GM12872 (cell line): ENCODE measurements around the gene ECE2.

ENCODE experiments used
- CTCF ChIP-seq: IDR thresholded peaks from 3 replicates; pipeline ENCODE4 v1.5.1; 2011; ENCODE audit warnings: low read depth, mild to moderate bottlenecking, low read length, moderate library complexity; ENCODE audit not compliant: insufficient read depth

The ECE2 gene

GRCh38 chr3:184284696-184285095 is 8.9 kb downstream of the ECE2 start:
- TF ChIP-seq CTCF: peak; percentile 40; the same call in 2 of the 3 replicates

- TF ChIP-seq CTCF: peak; percentile 73
These were observed 13.7 kb downstream of the ECE2 start for GRCh38 chr3:184289426-184289938.

GRCh38 chr3:184290331-184290730 is 14.5 kb downstream of the ECE2 start:
- TF ChIP-seq CTCF: no peak

- TF ChIP-seq CTCF: no peak
These were observed 15.4 kb downstream of the ECE2 start for GRCh38 chr3:184291044-184291737.

GRCh38 chr3:184291738-184292445 is 16.1 kb downstream of the ECE2 start:
- TF ChIP-seq CTCF: no peak

GRCh38 chr3:184295771-184296170 is 19.9 kb downstream of the ECE2 start:
- no peak for TF ChIP-seq CTCF

- no peak for TF ChIP-seq CTCF
These were observed 20.8 kb downstream of the ECE2 start for GRCh38 chr3:184296616-184297015.
